IMR-90 (cell line): ENCODE measurements around the gene STX18. TPM values are rescaled to one million over a fixed set of nuclear protein-coding genes. Genes with fewer than 3 reads are reported as not detected.

Experiments
- ATAC-seq: fragments of 200-7000 bp; cut with Tn5 transposase; 2 replicates; pipeline ENCODE4 v1.9.1; 2020; ENCODE audit warnings: low read depth, mild to moderate bottlenecking, moderate library complexity
- BruUV-seq: library from RNA; stranded (reverse); fragments of 400-500 nt; replicated peaks from 2 replicates; lab custom pipeline; 2021; lab: Mats Ljungman, UMichigan
- CTCF ChIA-PET: fragments of 300-600 bp; formaldehyde crosslinking; extraction: SDS; loops from one replicate; lab custom pipeline; 2021; ENCODE audit warnings: antibody characterized with exemption; lab: Yijun Ruan, JAX
- POLR2A ChIA-PET: fragments of 300-600 bp; sonication (Branson Sonifier 250); formaldehyde crosslinking; loops from one replicate; lab custom pipeline; 2022; ENCODE audit warnings: antibody characterized with exemption; ENCODE audit not compliant: unreplicated experiment; lab: Charles Lee
- DNase-seq: peaks from one replicate; pipeline ENCODE4 v3.0.0; 2013
- H2AFZ ChIP-seq: replicated peaks from 2 replicates; pipeline ENCODE3; 2013; ENCODE audit warnings: low read length, mild to moderate bottlenecking; ENCODE audit not compliant: poor library complexity
- H2AK5ac ChIP-seq: 2 replicates; pipeline ENCODE4 v1.6.1; 2013; ENCODE audit warnings: low read depth, low read length, inconsistent platforms
- H2AK9ac ChIP-seq: replicated peaks from 2 replicates; pipeline ENCODE3; 2013; ENCODE audit warnings: mild to moderate bottlenecking, low read depth, low read length, moderate library complexity; ENCODE audit not compliant: poor library complexity
- H2BK120ac ChIP-seq: 2 replicates; pipeline ENCODE4 v1.6.1; 2013; ENCODE audit warnings: low read depth, low read length, inconsistent platforms
- H2BK15ac ChIP-seq: 3 replicates; pipeline ENCODE4 v1.6.1; 2013; ENCODE audit warnings: low read depth, low read length, inconsistent platforms
- H2BK20ac ChIP-seq: 2 replicates; pipeline ENCODE4 v1.6.1; 2013; ENCODE audit warnings: low read depth, mild to moderate bottlenecking, inconsistent platforms, low read length, moderate library complexity
- H2BK5ac ChIP-seq: 2 replicates; pipeline ENCODE4 v1.6.1; 2013; ENCODE audit warnings: mild to moderate bottlenecking, low read depth, low read length, inconsistent platforms; ENCODE audit not compliant: poor library complexity, severe bottlenecking
- H3K14ac ChIP-seq: replicated peaks from 2 replicates; pipeline ENCODE4 v1.6.1; 2013; ENCODE audit warnings: low read depth, low read length, inconsistent platforms
- H3K18ac ChIP-seq: 2 replicates; pipeline ENCODE4 v1.6.1; 2013; ENCODE audit warnings: low read depth, low read length, control low read depth
- H3K23ac ChIP-seq: 2 replicates; pipeline ENCODE4 v1.6.1; 2013; ENCODE audit warnings: low read depth, low read length, inconsistent platforms
- H3K27ac ChIP-seq: 2 replicates; pipeline ENCODE4 v1.5.1; 2013; ENCODE audit warnings: mild to moderate bottlenecking, control low read depth, low read length; ENCODE audit not compliant: insufficient read depth
- H3K27me3 ChIP-seq: 2 replicates; pipeline ENCODE4 v1.6.1; 2013; ENCODE audit warnings: low read length; ENCODE audit not compliant: control insufficient read depth, insufficient read depth
- H3K36me3 ChIP-seq: 2 replicates; pipeline ENCODE4 v1.6.1; 2013; ENCODE audit warnings: low read length, mixed read lengths; ENCODE audit not compliant: control insufficient read depth, insufficient read depth
- H3K4ac ChIP-seq: 2 replicates; pipeline ENCODE4 v1.6.1; 2013; ENCODE audit warnings: low read depth, low read length, inconsistent platforms
- H3K4me1 ChIP-seq: 2 replicates; pipeline ENCODE4 v1.6.1; 2013; ENCODE audit warnings: low read length, mixed read lengths; ENCODE audit not compliant: control insufficient read depth, insufficient read depth
- H3K4me2 ChIP-seq: 2 replicates; pipeline ENCODE4 v1.6.1; 2013; ENCODE audit warnings: low read depth, mild to moderate bottlenecking, control low read depth, low read length, moderate library complexity
- H3K4me3 ChIP-seq: 2 replicates; pipeline ENCODE4 v1.5.1; 2013; ENCODE audit warnings: low read depth, mild to moderate bottlenecking, control low read depth, low read length, moderate library complexity; ENCODE audit not compliant: insufficient read depth
- H3K56ac ChIP-seq: 2 replicates; pipeline ENCODE4 v1.6.1; 2013; ENCODE audit warnings: low read length, inconsistent platforms; ENCODE audit not compliant: insufficient read depth; ENCODE audit errors: extremely low read depth
- H3K79me1 ChIP-seq, 2 experiments: 2 replicates each; pipeline ENCODE4 v1.6.1; 2013; ENCODE audit warnings: low read length in 2 of 2, inconsistent platforms in 1 of 2, low read depth in 1 of 2
- H3K9ac ChIP-seq: 2 replicates; pipeline ENCODE4 v1.6.1; 2013; ENCODE audit warnings: low read depth, low read length, control low read depth
- H3K9me1 ChIP-seq: 2 replicates; pipeline ENCODE4 v1.6.1; 2013; ENCODE audit warnings: low read length, inconsistent platforms; ENCODE audit not compliant: insufficient read depth
- H3K9me3 ChIP-seq: 2 replicates; pipeline ENCODE4 v1.6.1; 2013; ENCODE audit warnings: low read length; ENCODE audit not compliant: control insufficient read depth, insufficient read depth
- H4K20me1 ChIP-seq: 2 replicates; pipeline ENCODE4 v1.6.1; 2013; ENCODE audit warnings: low read length, inconsistent platforms; ENCODE audit not compliant: insufficient read depth
- H4K5ac ChIP-seq: 2 replicates; pipeline ENCODE4 v1.6.1; 2013; ENCODE audit warnings: mild to moderate bottlenecking, low read depth, low read length, control low read depth
- H4K8ac ChIP-seq, 2 experiments: 2 replicates each; pipeline ENCODE4 v1.6.1; 2013; ENCODE audit warnings: low read depth in 2 of 2, low read length in 2 of 2, control low read depth in 1 of 2, inconsistent platforms in 1 of 2
- H4K91ac ChIP-seq: 2 replicates; pipeline ENCODE4 v1.6.1; 2013; ENCODE audit warnings: low read depth, low read length, inconsistent platforms; ENCODE audit not compliant: insufficient read depth
- BHLHE40 ChIP-seq: fragments of 150-350 bp; IDR thresholded peaks from 2 replicates; pipeline ENCODE4 v1.6.1; 2016; ENCODE audit warnings: mild to moderate bottlenecking, low read depth, low read length
- CEBPB ChIP-seq: IDR thresholded peaks from 2 replicates; pipeline ENCODE4 v1.6.1; 2012; ENCODE audit warnings: low read depth, low read length, improper control_type of control experiment
- CHD1 ChIP-seq: IDR thresholded peaks from 2 replicates; pipeline ENCODE4 v1.6.1; 2012; ENCODE audit warnings: low read depth, low read length, improper control_type of control experiment
- CTCF ChIP-seq: conservative IDR thresholded peaks from 2 replicates; pipeline ENCODE4 v1.5.1; 2012; ENCODE audit warnings: mild to moderate bottlenecking, low read depth, low read length, improper control_type of control experiment
- ELK1 ChIP-seq: fragments of 150-350 bp; IDR thresholded peaks from 2 replicates; pipeline ENCODE4 v1.6.1; 2016; ENCODE audit warnings: low read depth, mild to moderate bottlenecking, low read length, moderate library complexity, borderline replicate concordance
- FOS ChIP-seq: fragments of 150-350 bp; IDR thresholded peaks from 2 replicates; pipeline ENCODE4 v1.6.1; 2016; ENCODE audit warnings: low read depth, low read length
- MAFK ChIP-seq: IDR thresholded peaks from 2 replicates; pipeline ENCODE4 v1.6.1; 2012; ENCODE audit warnings: low read depth, low read length, improper control_type of control experiment
- MAZ ChIP-seq: IDR thresholded peaks from 2 replicates; pipeline ENCODE4 v1.6.1; 2012; ENCODE audit warnings: low read depth, mild to moderate bottlenecking, low read length, improper control_type of control experiment, moderate library complexity, borderline replicate concordance
- MXI1 ChIP-seq: IDR thresholded peaks from 2 replicates; pipeline ENCODE4 v1.6.1; 2012; ENCODE audit warnings: low read depth, mild to moderate bottlenecking, low read length, moderate library complexity, borderline replicate concordance
- NFE2L2 ChIP-seq: fragments of 150-350 bp; IDR thresholded peaks from 2 replicates; pipeline ENCODE4 v1.6.1; 2016; ENCODE audit warnings: low read depth, mild to moderate bottlenecking, low read length
- POLR2A ChIP-seq: IDR thresholded peaks from 2 replicates; pipeline ENCODE4 v1.6.1; 2012; ENCODE audit warnings: mild to moderate bottlenecking, low read depth, low read length
- RAD21 ChIP-seq: IDR thresholded peaks from 2 replicates; pipeline ENCODE4 v1.6.1; 2012; ENCODE audit warnings: low read length, improper control_type of control experiment
- RCOR1 ChIP-seq: IDR thresholded peaks from 2 replicates; pipeline ENCODE4 v1.6.1; 2012; ENCODE audit warnings: mild to moderate bottlenecking, low read length, improper control_type of control experiment; ENCODE audit not compliant: insufficient replicate concordance
- RFX5 ChIP-seq: IDR thresholded peaks from 2 replicates; pipeline ENCODE4 v1.8.0; 2012; ENCODE audit warnings: low read depth, mild to moderate bottlenecking, low read length, moderate library complexity
- SMC3 ChIP-seq: fragments of 150-350 bp; IDR thresholded peaks from 2 replicates; pipeline ENCODE4 v1.6.1; 2016; ENCODE audit warnings: low read depth, mild to moderate bottlenecking, antibody characterized with exemption, low read length, moderate library complexity
- USF2 ChIP-seq: fragments of 150-350 bp; IDR thresholded peaks from 2 replicates; pipeline ENCODE4 v1.6.1; 2017; ENCODE audit warnings: mild to moderate bottlenecking, antibody characterized with exemption, low read length, low read depth
- whole genome bisulfite sequencing, 2 experiments: methylation state at CpG; one replicate each; pipeline versions ENCODE4 v1.1.5 to v1.1.7; 2013; ENCODE audit warnings: missing lambda C conversion rate in 2 of 2; ENCODE audit not compliant: insufficient read length in 1 of 2; ENCODE audit errors: extremely low coverage in 2 of 2; 5-methylcytosine and 5-hydroxymethylcytosine counted together
- dilution Hi-C: fragments of 300-500 bp; cut with HindIII; formaldehyde crosslinking; loops from one replicate; pipeline ENCODE4 v1.14.3; 2018; ENCODE audit warnings: low sequenced_read_pairs; ENCODE audit not compliant: unreplicated experiment
- in situ Hi-C: fragments of 300-500 bp; cut with MboI; formaldehyde crosslinking; loops from 3 replicates; pipeline ENCODE4 v1.14.3; 2019; ENCODE audit warnings: low sequenced_read_pairs, inconsistent platforms, mixed read lengths
- intact Hi-C: fragments of 100-400 bp; cut with micrococcal nuclease; formaldehyde crosslinking; loops from 2 replicates; pipeline ENCODE4 v1.10.0; 2022
- polyA plus RNA-seq, 3 experiments: library from polyadenylated mRNA; depleted of rRNA; stranded (reverse); fragments of >200 nt; gene quantifications; 2 replicates each; pipeline ENCODE4 v1.2.3, GENCODE V29; 2012; ENCODE audit warnings: low replicate concordance in 1 of 3
- total RNA-seq: library from RNA; depleted of rRNA; stranded (reverse); fragments of >200 nt; gene quantifications from 2 replicates; pipeline ENCODE4 v1.2.3, GENCODE V29; 2012

The STX18 gene
- total and polyA plus RNA-seq, 2 of the 4 experiments (the other 2 are of a cell fraction) = 20.1 to 23.4 TPM

GRCh38 chr4:4477391-4477790, 64.5 kb downstream of the STX18 start:
- ChIA-PET POLR2A (no interaction called here), CTCF (no interaction called here)
- H2AK5ac ChIP-seq = no peak overlapping the region
- H4K20me1 ChIP-seq = peaks cover 27% of the 10 kb centered on the region
- no peak overlapping the region for H3K4me3 ChIP-seq
- H3K79me1 ChIP-seq = peaks cover 46 to 72% of the 10 kb centered on the region in 2 experiments
- H2BK20ac ChIP-seq = no peak overlapping the region
- no peak overlapping the region for H3K9ac ChIP-seq
- no peak overlapping the region for H2BK5ac ChIP-seq
- no peak overlapping the region for H3K56ac ChIP-seq
- no peak overlapping the region for H2AFZ ChIP-seq
- in situ Hi-C loops = no loop called here
- no peak overlapping the region for H3K14ac ChIP-seq
- no peaks in the 10 kb centered on the region for H3K36me3 ChIP-seq
- no peak overlapping the region for H2BK120ac ChIP-seq
- no peak overlapping the region for H4K8ac ChIP-seq
- no peak overlapping the region for H4K5ac ChIP-seq
- H3K4me1 ChIP-seq = peaks cover 21% of the 10 kb centered on the region
- no peaks in the 10 kb centered on the region for H3K9me3 ChIP-seq
- no peaks in the 10 kb centered on the region for H3K27me3 ChIP-seq
- intact Hi-C loops = no loop called here
- no peak overlapping the region for H2AK9ac ChIP-seq
- DNase-seq = no peak
- no peak overlapping the region for H3K27ac ChIP-seq
- dilution Hi-C loops = no loop called here
- ATAC-seq = no peak
- WGBS, 2 experiments = no CpG with 5 or more reads among the region's 3 CpGs
- no peak overlapping the region for H3K4me2 ChIP-seq
- no TSS peak for BruUV-seq
- no peak overlapping the region for H3K23ac ChIP-seq
- no peak overlapping the region for H3K4ac ChIP-seq
- H4K91ac ChIP-seq = no peak overlapping the region
- peaks cover 15% of the 10 kb centered on the region for H3K9me1 ChIP-seq
- TF ChIP-seq CEBPB (no peak), ELK1 (no peak), MXI1 (no peak), RCOR1 (no peak), BHLHE40 (no peak), RFX5 (no peak), FOS (no peak), MAFK (no peak), USF2 (no peak), RAD21 (no peak), CHD1 (no peak), CTCF (no peak), POLR2A (no peak), SMC3 (no peak), NFE2L2 (no peak), MAZ (no peak)
- H2BK15ac ChIP-seq = no peak overlapping the region
- H3K18ac ChIP-seq = no peak overlapping the region
